Lower lobe of right lung (tissue), 2 donors: ENCODE data around the gene FKBP10. TPM values are rescaled to one million over a fixed set of nuclear protein-coding genes. Genes with fewer than 3 reads are reported as not detected.
A peak's percentile ranks its signal among the peaks of the same experiment; 100 is the strongest.

ENCODE experiments used
- ATAC-seq, 2 donors: fragments of 200-7000 bp; cut with Tn5 transposase; one replicate each; pipeline ENCODE4 v1.9.1; 2020 to 2022; ENCODE audit warnings: mild to moderate bottlenecking in 2 of 2, moderate library complexity in 2 of 2
- DNase-seq: peaks from one replicate; pipeline ENCODE4 v3.0.0-alpha.2; 2020
- H3K27ac ChIP-seq: fragments of 200-600 bp; one replicate; pipeline ENCODE4 v1.8.0; 2022
- H3K27me3 ChIP-seq: fragments of 200-600 bp; one replicate; pipeline ENCODE4 v1.8.0; 2022; ENCODE audit warnings: low read depth
- H3K36me3 ChIP-seq: fragments of 200-600 bp; one replicate; pipeline ENCODE4 v1.8.0; 2022; ENCODE audit warnings: mild to moderate bottlenecking
- H3K4me1 ChIP-seq: fragments of 200-600 bp; one replicate; pipeline ENCODE4 v1.8.0; 2022
- H3K4me3 ChIP-seq: fragments of 200-600 bp; one replicate; pipeline ENCODE4 v1.8.0; 2022; ENCODE audit warnings: mild to moderate bottlenecking
- H3K9me3 ChIP-seq: fragments of 200-600 bp; one replicate; pipeline ENCODE4 v1.8.0; 2022
- intact Hi-C: fragments of 100-400 bp; cut with DNase I; formaldehyde crosslinking; loops from one replicate; pipeline ENCODE4 v1.11.0; 2022
- long read RNA-seq: library from polyadenylated mRNA; unstranded; transcript quantifications from one replicate; pipeline ENCODE4 v2.0.0, GENCODE V29; 2021
- total RNA-seq: library from RNA; stranded (reverse); fragmentation: NEBNext Ultra II Directional; extraction: Animal tissue kit (Norgen Biotek cat#: 25700); gene quantifications from one replicate; pipeline ENCODE4 v1.2.1, GENCODE V29; 2021
- TF ChIP-seq, protein P1 (sequence below): fragments of 200-600 bp; IDR thresholded peaks from one replicate; pipeline ENCODE4 v1.8.0; 2022; ENCODE audit warnings: antibody characterized with exemption, mild to moderate bottlenecking
- donor health status: DM: no; HTN: yes; CAD: no; lungs with severe emphysema.

Gene FKBP10, protein sequence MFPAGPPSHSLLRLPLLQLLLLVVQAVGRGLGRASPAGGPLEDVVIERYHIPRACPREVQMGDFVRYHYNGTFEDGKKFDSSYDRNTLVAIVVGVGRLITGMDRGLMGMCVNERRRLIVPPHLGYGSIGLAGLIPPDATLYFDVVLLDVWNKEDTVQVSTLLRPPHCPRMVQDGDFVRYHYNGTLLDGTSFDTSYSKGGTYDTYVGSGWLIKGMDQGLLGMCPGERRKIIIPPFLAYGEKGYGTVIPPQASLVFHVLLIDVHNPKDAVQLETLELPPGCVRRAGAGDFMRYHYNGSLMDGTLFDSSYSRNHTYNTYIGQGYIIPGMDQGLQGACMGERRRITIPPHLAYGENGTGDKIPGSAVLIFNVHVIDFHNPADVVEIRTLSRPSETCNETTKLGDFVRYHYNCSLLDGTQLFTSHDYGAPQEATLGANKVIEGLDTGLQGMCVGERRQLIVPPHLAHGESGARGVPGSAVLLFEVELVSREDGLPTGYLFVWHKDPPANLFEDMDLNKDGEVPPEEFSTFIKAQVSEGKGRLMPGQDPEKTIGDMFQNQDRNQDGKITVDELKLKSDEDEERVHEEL
- 27.4 TPM for total RNA-seq
- long read RNA-seq, partial matches to known transcripts, result 1 of 5 reads
- long read RNA-seq, other reads (novel, unspliced or antisense), result 3 of 5 reads

DNA sequence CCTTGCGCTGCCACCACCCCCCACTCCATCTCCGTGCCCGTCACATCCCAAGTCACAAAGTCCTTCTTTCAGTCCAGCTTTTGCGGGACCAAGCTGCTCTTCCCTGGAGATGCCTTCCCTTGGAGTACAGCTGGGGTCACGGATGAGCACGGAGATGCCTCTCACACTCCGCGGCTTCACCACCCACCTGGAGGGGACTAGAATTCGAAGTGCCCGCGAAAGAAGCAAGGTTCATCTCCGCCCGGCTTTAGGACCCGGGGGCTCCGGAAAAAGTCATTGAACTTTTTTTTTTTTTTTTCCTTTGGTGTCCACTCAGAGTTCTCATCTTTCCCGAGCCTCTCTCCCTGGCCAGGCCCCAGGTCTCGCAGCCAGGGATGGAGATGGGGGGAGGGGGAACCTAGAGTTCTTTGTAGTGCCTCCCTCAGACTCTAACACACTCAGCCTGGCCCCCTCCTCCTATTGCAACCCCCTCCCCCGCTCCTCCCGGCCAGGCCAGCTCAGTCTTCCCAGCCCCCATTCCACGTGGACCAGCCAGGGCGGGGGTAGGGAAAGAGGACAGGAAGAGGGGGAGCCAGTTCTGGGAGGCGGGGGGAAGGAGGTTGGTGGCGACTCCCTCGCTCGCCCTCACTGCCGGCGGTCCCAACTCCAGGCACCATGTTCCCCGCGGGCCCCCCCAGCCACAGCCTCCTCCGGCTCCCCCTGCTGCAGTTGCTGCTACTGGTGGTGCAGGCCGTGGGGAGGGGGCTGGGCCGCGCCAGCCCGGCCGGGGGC is at the start of gene FKBP10:
Gene FKBP10 (plus strand): TSS at position 624 of the 771 bp plus-strand sequence. CDS start 31 bp downstream, at position 655.
- no peaks in the 10 kb centered on the region for H3K36me3 ChIP-seq
- DNase-seq (no peak), ATAC-seq (peak; percentile 12 to 35)
- peak within 1 kb of the TSS; percentile 84 for H3K4me3 ChIP-seq
- peaks cover 27% of the 10 kb centered on the region for H3K4me1 ChIP-seq
- H3K27me3 ChIP-seq, result no peaks in the 10 kb centered on the region
- TF ChIP-seq, protein P1, sequence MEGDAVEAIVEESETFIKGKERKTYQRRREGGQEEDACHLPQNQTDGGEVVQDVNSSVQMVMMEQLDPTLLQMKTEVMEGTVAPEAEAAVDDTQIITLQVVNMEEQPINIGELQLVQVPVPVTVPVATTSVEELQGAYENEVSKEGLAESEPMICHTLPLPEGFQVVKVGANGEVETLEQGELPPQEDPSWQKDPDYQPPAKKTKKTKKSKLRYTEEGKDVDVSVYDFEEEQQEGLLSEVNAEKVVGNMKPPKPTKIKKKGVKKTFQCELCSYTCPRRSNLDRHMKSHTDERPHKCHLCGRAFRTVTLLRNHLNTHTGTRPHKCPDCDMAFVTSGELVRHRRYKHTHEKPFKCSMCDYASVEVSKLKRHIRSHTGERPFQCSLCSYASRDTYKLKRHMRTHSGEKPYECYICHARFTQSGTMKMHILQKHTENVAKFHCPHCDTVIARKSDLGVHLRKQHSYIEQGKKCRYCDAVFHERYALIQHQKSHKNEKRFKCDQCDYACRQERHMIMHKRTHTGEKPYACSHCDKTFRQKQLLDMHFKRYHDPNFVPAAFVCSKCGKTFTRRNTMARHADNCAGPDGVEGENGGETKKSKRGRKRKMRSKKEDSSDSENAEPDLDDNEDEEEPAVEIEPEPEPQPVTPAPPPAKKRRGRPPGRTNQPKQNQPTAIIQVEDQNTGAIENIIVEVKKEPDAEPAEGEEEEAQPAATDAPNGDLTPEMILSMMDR, result no peak
- peak within 1 kb of the TSS; percentile 73 for H3K27ac ChIP-seq
- intact Hi-C loops, result no loop called here
- no peaks in the 10 kb centered on the region for H3K9me3 ChIP-seq

DNA sequence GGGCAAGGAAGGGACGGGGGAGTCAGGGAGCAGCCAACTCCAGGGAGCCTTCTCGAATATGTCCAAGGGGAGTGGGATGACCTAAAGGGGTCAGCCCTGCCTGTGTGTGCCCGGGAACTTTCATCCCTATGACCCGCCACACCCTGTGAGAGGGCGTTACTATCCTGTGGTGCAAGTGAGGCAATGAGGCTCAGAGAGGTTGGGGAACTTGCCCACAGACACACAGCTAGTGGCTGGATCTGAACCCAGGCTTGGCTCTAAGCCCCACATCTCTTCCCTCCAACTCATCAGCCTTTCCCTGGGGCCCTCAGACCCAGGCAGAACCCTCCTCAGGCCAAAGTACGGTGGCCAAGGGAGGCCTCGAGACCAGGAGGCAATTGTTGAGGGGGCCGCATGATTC is 49.5 kb upstream of the FKBP10 start:
- Histone ChIP-seq H3K4me3 (no peak overlapping the region), H3K9me3 (no peaks in the 10 kb centered on the region), H3K27me3 (no peaks in the 10 kb centered on the region), H3K4me1 (no peaks in the 10 kb centered on the region), H3K27ac (no peak overlapping the region), H3K36me3 (peaks cover 98% of the 10 kb centered on the region)
- ATAC-seq (peak in 1 of 2 donors; percentile 27), DNase-seq (no peak)
- TF ChIP-seq, protein P1, result no peak
- intact Hi-C loops, result no loop called here

DNA sequence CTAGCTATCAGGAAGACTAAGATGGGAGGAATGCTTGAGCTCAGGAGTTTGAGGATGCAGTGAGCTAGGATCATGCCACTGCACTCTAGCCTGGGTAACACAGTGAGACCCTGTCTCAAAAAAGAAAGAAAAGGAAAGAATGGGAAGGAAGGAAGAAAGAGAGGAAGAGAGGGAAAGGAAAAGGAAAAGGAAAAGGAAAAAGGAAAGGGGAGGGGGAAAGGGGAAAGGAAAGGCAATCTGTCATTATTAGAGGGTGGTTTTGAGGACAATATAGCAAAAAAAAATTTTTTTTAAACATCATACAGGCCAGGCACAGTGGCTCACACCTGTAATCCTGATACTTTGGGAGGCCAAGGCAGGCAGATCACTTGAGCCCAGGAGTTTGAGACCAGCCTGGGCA is 46.7 kb upstream of the FKBP10 start:
- ATAC-seq, result no peak
- DNase-seq, result no peak
- Histone ChIP-seq H3K36me3 (peaks cover 98% of the 10 kb centered on the region), H3K4me3 (no peak overlapping the region), H3K9me3 (no peaks in the 10 kb centered on the region), H3K4me1 (no peaks in the 10 kb centered on the region), H3K27ac (no peak overlapping the region), H3K27me3 (no peaks in the 10 kb centered on the region)
- TF ChIP-seq, protein P1, result no peak
- intact Hi-C loops, result no loop called here

- DNase-seq, result no peak
- no peak for ATAC-seq
- Histone ChIP-seq H3K9me3 (no peaks in the 10 kb centered on the region), H3K4me3 (no peak overlapping the region), H3K27me3 (no peaks in the 10 kb centered on the region), H3K4me1 (peaks cover 10% of the 10 kb centered on the region), H3K36me3 (peaks cover 92% of the 10 kb centered on the region), H3K27ac (no peak overlapping the region)
- intact Hi-C loops, result no loop called here
- TF ChIP-seq, protein P1, result no peak
Observed at GRCh38 chr17:41767324-41768042, 45.3 kb upstream of the FKBP10 start.
